Left ventricle myocardium inferior (tissue), 1 donor: ENCODE measurements around the gene SLC22A3. TPM values are rescaled to one million over a fixed set of nuclear protein-coding genes. Genes with fewer than 3 reads are reported as not detected.

Experiments used
- DNase-seq: peaks from one replicate; pipeline ENCODE4 v3.0.0-alpha.2; 2020
- H3K27ac ChIP-seq: fragments of 200-600 bp; replicated peaks from 2 replicates; pipeline ENCODE4 v1.8.0; 2021
- H3K27me3 ChIP-seq: fragments of 200-600 bp; 2 replicates; pipeline ENCODE4 v1.8.0; 2021; ENCODE audit warnings: low read depth
- H3K36me3 ChIP-seq: fragments of 200-600 bp; 2 replicates; pipeline ENCODE4 v1.8.0; 2021
- H3K4me1 ChIP-seq: fragments of 200-600 bp; 2 replicates; pipeline ENCODE4 v1.8.0; 2021
- H3K4me3 ChIP-seq: fragments of 200-600 bp; 2 replicates; pipeline ENCODE4 v1.8.0; 2021; ENCODE audit warnings: mild to moderate bottlenecking, moderate library complexity
- H3K9me3 ChIP-seq: fragments of 200-600 bp; replicated peaks from 2 replicates; pipeline ENCODE4 v1.8.0; 2021
- CTCF ChIP-seq: fragments of 200-600 bp; IDR thresholded peaks from 2 replicates; pipeline ENCODE4 v1.8.0; 2021; ENCODE audit warnings: antibody characterized with exemption, mild to moderate bottlenecking, borderline replicate concordance
- intact Hi-C: fragments of 100-400 bp; cut with micrococcal nuclease; formaldehyde crosslinking; loops from one replicate; pipeline ENCODE4 v1.11.0; 2022
- total RNA-seq: library from RNA; stranded (reverse); fragmentation: NEBNext Ultra II Directional; extraction: Animal tissue kit (Norgen Biotek cat#: 25700); gene quantifications from one replicate; pipeline ENCODE4 v1.2.1, GENCODE V29; 2021
- donor health status: DM: no; HTN: yes; CAD: no; lungs with severe emphysema.

The SLC22A3 gene
- total RNA-seq, 1 donor from 2014 or later: 1.0 TPM

GRCh38 chr6:160500639-160501038 is 152.5 kb downstream of the SLC22A3 start:
- peaks cover 7% of the 10 kb centered on the region for H3K27me3 ChIP-seq
- H3K36me3 ChIP-seq: no peaks in the 10 kb centered on the region
- no peaks in the 10 kb centered on the region for H3K4me1 ChIP-seq
- no peak overlapping the region for H3K4me3 ChIP-seq
- DNase-seq: no peak
- no peak overlapping the region for H3K27ac ChIP-seq
- no peak for TF ChIP-seq CTCF
- intact Hi-C loops: no loop called here
- H3K9me3 ChIP-seq: peaks cover 21% of the 10 kb centered on the region

Other genes with a start within 250 kb of the SLC22A3 start
- gene SLC22A1, start 226.6 kb upstream of the SLC22A3 start, total RNA-seq: 0.27 TPM
- gene SLC22A2, start 89.6 kb upstream of the SLC22A3 start, total RNA-seq: not detected